IMR-90 (cell line): ENCODE results near the gene ABCC8.

Experiments
- BHLHE40 ChIP-seq: fragments of 150-350 bp; IDR thresholded peaks from 2 replicates; pipeline ENCODE4 v1.6.1; 2016; ENCODE audit warnings: mild to moderate bottlenecking, low read depth, low read length
- CEBPB ChIP-seq: IDR thresholded peaks from 2 replicates; pipeline ENCODE4 v1.6.1; 2012; ENCODE audit warnings: low read depth, low read length, improper control_type of control experiment
- MAFK ChIP-seq: IDR thresholded peaks from 2 replicates; pipeline ENCODE4 v1.6.1; 2012; ENCODE audit warnings: low read depth, low read length, improper control_type of control experiment
- POLR2A ChIP-seq: IDR thresholded peaks from 2 replicates; pipeline ENCODE4 v1.6.1; 2012; ENCODE audit warnings: mild to moderate bottlenecking, low read depth, low read length
- RAD21 ChIP-seq: IDR thresholded peaks from 2 replicates; pipeline ENCODE4 v1.6.1; 2012; ENCODE audit warnings: low read length, improper control_type of control experiment
- RCOR1 ChIP-seq: IDR thresholded peaks from 2 replicates; pipeline ENCODE4 v1.6.1; 2012; ENCODE audit warnings: mild to moderate bottlenecking, low read length, improper control_type of control experiment; ENCODE audit not compliant: insufficient replicate concordance
- RFX5 ChIP-seq: IDR thresholded peaks from 2 replicates; pipeline ENCODE4 v1.8.0; 2012; ENCODE audit warnings: low read depth, mild to moderate bottlenecking, low read length, moderate library complexity
- SMC3 ChIP-seq: fragments of 150-350 bp; IDR thresholded peaks from 2 replicates; pipeline ENCODE4 v1.6.1; 2016; ENCODE audit warnings: low read depth, mild to moderate bottlenecking, antibody characterized with exemption, low read length, moderate library complexity
- TF ChIP-seq, protein P1 (sequence below): conservative IDR thresholded peaks from 2 replicates; pipeline ENCODE4 v1.5.1; 2012; ENCODE audit warnings: mild to moderate bottlenecking, low read depth, low read length, improper control_type of control experiment

GRCh38 chr11:17518366-17518765, 41.7 kb upstream of the ABCC8 start:
- TF ChIP-seq, protein P1, sequence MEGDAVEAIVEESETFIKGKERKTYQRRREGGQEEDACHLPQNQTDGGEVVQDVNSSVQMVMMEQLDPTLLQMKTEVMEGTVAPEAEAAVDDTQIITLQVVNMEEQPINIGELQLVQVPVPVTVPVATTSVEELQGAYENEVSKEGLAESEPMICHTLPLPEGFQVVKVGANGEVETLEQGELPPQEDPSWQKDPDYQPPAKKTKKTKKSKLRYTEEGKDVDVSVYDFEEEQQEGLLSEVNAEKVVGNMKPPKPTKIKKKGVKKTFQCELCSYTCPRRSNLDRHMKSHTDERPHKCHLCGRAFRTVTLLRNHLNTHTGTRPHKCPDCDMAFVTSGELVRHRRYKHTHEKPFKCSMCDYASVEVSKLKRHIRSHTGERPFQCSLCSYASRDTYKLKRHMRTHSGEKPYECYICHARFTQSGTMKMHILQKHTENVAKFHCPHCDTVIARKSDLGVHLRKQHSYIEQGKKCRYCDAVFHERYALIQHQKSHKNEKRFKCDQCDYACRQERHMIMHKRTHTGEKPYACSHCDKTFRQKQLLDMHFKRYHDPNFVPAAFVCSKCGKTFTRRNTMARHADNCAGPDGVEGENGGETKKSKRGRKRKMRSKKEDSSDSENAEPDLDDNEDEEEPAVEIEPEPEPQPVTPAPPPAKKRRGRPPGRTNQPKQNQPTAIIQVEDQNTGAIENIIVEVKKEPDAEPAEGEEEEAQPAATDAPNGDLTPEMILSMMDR = no peak
- no peak for TF ChIP-seq POLR2A
- no peak for TF ChIP-seq BHLHE40
- TF ChIP-seq SMC3 = no peak
- TF ChIP-seq RAD21 = no peak
- no peak for TF ChIP-seq CEBPB
- TF ChIP-seq RCOR1 = no peak
- no peak for TF ChIP-seq MAFK
- no peak for TF ChIP-seq RFX5
